CD14-positive monocyte (primary cell): ENCODE results near the gene SLC51A. TPM values are rescaled to one million over a fixed set of nuclear protein-coding genes. Genes with fewer than 3 reads are reported as not detected.

ENCODE experiments used
- DNase-seq, 3 donors: peaks; one replicate each; pipeline ENCODE4 v3.0.0-alpha.2; 2011 to 2022
- H2AFZ ChIP-seq: 2 replicates; pipeline ENCODE4 v1.6.0; 2012; ENCODE audit warnings: mild to moderate bottlenecking, low read depth, low read length, inconsistent platforms; ENCODE audit not compliant: insufficient read depth, poor library complexity, severe bottlenecking
- H3K27ac ChIP-seq, 2 donors: 1 replicate in 1 of 2; 2 replicates in 1 of 2; pipeline ENCODE4 v1.5.1; 2012 to 2013; ENCODE audit warnings: low read length in 2 of 2, control low read depth in 1 of 2, inconsistent platforms in 1 of 2, low read depth in 1 of 2, mild to moderate bottlenecking in 1 of 2
- H3K27me3 ChIP-seq, 2 donors: one replicate each; pipeline versions ENCODE4 v1.6.0 to v1.6.1; 2011 to 2013; ENCODE audit warnings: low read length in 2 of 2; ENCODE audit not compliant: control insufficient read depth in 2 of 2, insufficient read depth in 2 of 2
- H3K36me3 ChIP-seq, 2 donors: replicated peaks in 1 of 2; 1 replicate in 1 of 2; 2 replicates in 1 of 2; pipeline versions ENCODE4 v1.5.1 to v1.6.1; 2012 to 2013; ENCODE audit warnings: low read length in 2 of 2, control low read depth in 1 of 2, inconsistent platforms in 1 of 2, mild to moderate bottlenecking in 1 of 2; ENCODE audit not compliant: insufficient read depth in 2 of 2, control insufficient read depth in 1 of 2
- H3K4me1 ChIP-seq, 2 donors: 1 replicate in 1 of 2; 2 replicates in 1 of 2; pipeline versions ENCODE4 v1.5.1 to v1.6.1; 2012 to 2013; ENCODE audit warnings: low read length in 2 of 2, control low read depth in 1 of 2, inconsistent platforms in 1 of 2, mild to moderate bottlenecking in 1 of 2, moderate library complexity in 1 of 2; ENCODE audit not compliant: insufficient read depth in 2 of 2, control insufficient read depth in 1 of 2
- H3K4me2 ChIP-seq: replicated peaks from 2 replicates; pipeline ENCODE3; 2012; ENCODE audit warnings: low read length, moderate library complexity, mild to moderate bottlenecking; ENCODE audit not compliant: poor library complexity, severe bottlenecking; ENCODE audit errors: extremely low read depth
- H3K4me3 ChIP-seq, 3 experiments: fragments of 200-600 bp in 1 of 3; sonication (generic) in 1 of 3; replicated peaks in 1 of 3; 1 replicate in 2 of 3; 2 replicates in 1 of 3; pipeline ENCODE4 v1.5.1; 2011 to 2013; ENCODE audit warnings: low read length in 3 of 3, mild to moderate bottlenecking in 3 of 3, control low read depth in 2 of 3, low read depth in 2 of 3, inconsistent platforms in 1 of 3, moderate library complexity in 1 of 3
- H3K79me2 ChIP-seq: 2 replicates; pipeline ENCODE4 v1.6.0; 2012; ENCODE audit warnings: mild to moderate bottlenecking, control low read depth, inconsistent platforms, low read length, moderate library complexity; ENCODE audit not compliant: insufficient read depth
- H3K9ac ChIP-seq: 2 replicates; pipeline ENCODE4 v1.6.0; 2017; ENCODE audit warnings: low read length, mild to moderate bottlenecking; ENCODE audit not compliant: insufficient read depth, poor library complexity, severe bottlenecking
- H3K9me3 ChIP-seq, 2 donors: replicated peaks in 1 of 2; 1 replicate in 1 of 2; 2 replicates in 1 of 2; pipeline versions ENCODE4 v1.5.1 to v1.6.1; 2012 to 2013; ENCODE audit warnings: low read length in 2 of 2, control low read depth in 1 of 2; ENCODE audit not compliant: control insufficient read depth in 1 of 2, insufficient read depth in 1 of 2
- H4K20me1 ChIP-seq: 2 replicates; pipeline ENCODE4 v1.6.0; 2012; ENCODE audit warnings: mild to moderate bottlenecking, low read length, control low read depth, moderate library complexity; ENCODE audit not compliant: insufficient read depth
- H3K27ac Mint-ChIP-seq, 7 donors: one replicate each; pipeline ENCODE4 v1.8.0; 2020; ENCODE audit warnings: mild to moderate bottlenecking in 7 of 7, mixed read lengths in 7 of 7, moderate library complexity in 6 of 7, inconsistent platforms in 2 of 7
- H3K27me3 Mint-ChIP-seq, 3 donors: one replicate each; pipeline ENCODE4 v1.8.0; 2021 to 2022; ENCODE audit warnings: low read depth in 3 of 3, mild to moderate bottlenecking in 3 of 3, mixed read lengths in 3 of 3, moderate library complexity in 3 of 3, inconsistent platforms in 1 of 3
- H3K36me3 Mint-ChIP-seq, 2 donors: one replicate each; pipeline ENCODE4 v1.8.0; 2020; ENCODE audit warnings: mixed read lengths in 2 of 2, inconsistent platforms in 1 of 2, mild to moderate bottlenecking in 1 of 2
- H3K4me1 Mint-ChIP-seq: one replicate; pipeline ENCODE4 v1.8.0; 2020; ENCODE audit warnings: mild to moderate bottlenecking, mixed read lengths
- H3K4me3 Mint-ChIP-seq, 2 donors: one replicate each; pipeline ENCODE4 v1.8.0; 2020; ENCODE audit warnings: mild to moderate bottlenecking in 2 of 2, mixed read lengths in 2 of 2, moderate library complexity in 1 of 2
- H3K9me3 Mint-ChIP-seq, 7 donors: one replicate each; pipeline ENCODE4 v1.8.0; 2020 to 2022; ENCODE audit warnings: mixed read lengths in 7 of 7, mild to moderate bottlenecking in 6 of 7, moderate library complexity in 6 of 7, inconsistent platforms in 2 of 7
- CTCF ChIP-seq: fragments of 200-600 bp; IDR thresholded peaks from one replicate; pipeline ENCODE4 v1.8.0; 2022; ENCODE audit warnings: antibody characterized with exemption, mild to moderate bottlenecking
- WGBS: methylation state at CpG from one replicate; pipeline ENCODE4 v1.1.5; 2013; ENCODE audit warnings: missing lambda C conversion rate; ENCODE audit not compliant: insufficient coverage; 5-methylcytosine and 5-hydroxymethylcytosine counted together
- intact Hi-C, 2 donors: fragments of 100-400 bp; cut with micrococcal nuclease; formaldehyde crosslinking; loops; one replicate each; pipeline versions ENCODE4 v1.15.0 to v1.15.1; 2023
- polyA plus RNA-seq, 3 donors: library from polyadenylated mRNA; depleted of rRNA in 1 of 3; unstranded in 2 of 3; stranded (reverse) in 1 of 3; fragments of 300-500 nt in 2 of 3; fragments of >200 nt in 1 of 3; fragmentation: Illumina TruSeq in 2 of 3; gene quantifications; 1 replicate in 2 of 3; 2 replicates in 1 of 3; pipeline ENCODE4 v1.2.3, GENCODE V29; 2012 to 2021

The SLC51A gene
- polyA plus RNA-seq, 3 donors: 0.27 to 1.1 (median 0.37) TPM

- Histone ChIP-seq H3K27ac (peak overlapping the region in 1 of 2 donors; percentile 36), H3K4me1 (peaks cover 33 to 35% of the 10 kb centered on the region in 2 donors), H2AFZ (no peak overlapping the region), H3K9ac (no peak overlapping the region), H4K20me1 (no peaks in the 10 kb centered on the region), H3K36me3 (no peaks in the 10 kb centered on the region), H3K9me3 (no peaks in the 10 kb centered on the region), H3K4me3 (no peak overlapping the region), H3K4me2 (no peak overlapping the region), H3K27me3 (no peaks in the 10 kb centered on the region), H3K79me2 (no peaks in the 10 kb centered on the region)
- Mint-ChIP-seq H3K4me1 (peaks cover 36% of the 10 kb centered on the region), H3K36me3 (no peaks in the 10 kb centered on the region), H3K27ac (peak overlapping the region in 3 of 7 donors; percentile 61 to 73 (median 65)), H3K9me3 (no peaks in the 10 kb centered on the region), H3K27me3 (peaks cover 0 to 4% (median 3%) of the 10 kb centered on the region in 3 donors), H3K4me3 (no peak overlapping the region)
- DNase-seq: peak; percentile 47 to 69 (median 57)
- intact Hi-C loops: no loop called here
- 58% methylated on average over 8 of the region's 9 CpGs for WGBS
- TF ChIP-seq CTCF: no peak
Observed at GRCh38 chr3:196175722-196176121, 40.6 kb upstream of the SLC51A start.

- H4K20me1 ChIP-seq: no peaks in the 10 kb centered on the region
- Mint-ChIP-seq H3K4me3 (no peak overlapping the region), H3K36me3 (no peaks in the 10 kb centered on the region), H3K27ac (peak overlapping the region in 3 of 7 donors; percentile 60 to 73 (median 66)), H3K27me3 (peaks cover 0 to 5% (median 3%) of the 10 kb centered on the region in 3 donors), H3K4me1 (peaks cover 40% of the 10 kb centered on the region), H3K9me3 (no peaks in the 10 kb centered on the region)
- no peak overlapping the region for H3K9ac ChIP-seq
- H3K4me1 ChIP-seq: peaks cover 26 to 28% of the 10 kb centered on the region in 2 donors
- no peaks in the 10 kb centered on the region for H3K27me3 ChIP-seq
- H3K27ac ChIP-seq: no peak overlapping the region
- no peak overlapping the region for H2AFZ ChIP-seq
- no peak for TF ChIP-seq CTCF
- H3K36me3 ChIP-seq: no peaks in the 10 kb centered on the region
- H3K9me3 ChIP-seq: no peaks in the 10 kb centered on the region
- H3K4me3 ChIP-seq: no peak overlapping the region
- no peak for DNase-seq
- 98% methylated on average over 11 of the region's 16 CpGs for WGBS
- H3K4me2 ChIP-seq: no peak overlapping the region
- intact Hi-C loops: no loop called here
- no peaks in the 10 kb centered on the region for H3K79me2 ChIP-seq
Observed at GRCh38 chr3:196177567-196177966, 38.8 kb upstream of the SLC51A start.
